ENCODE measurements around the gene SLC5A3. TPM values are rescaled to one million over a fixed set of nuclear protein-coding genes. Genes with fewer than 3 reads are reported as not detected.

Gene SLC5A3
- total and polyA plus RNA-seq, 4 donors = 12.7 to 59.8 (median 32.3) TPM

DNA sequence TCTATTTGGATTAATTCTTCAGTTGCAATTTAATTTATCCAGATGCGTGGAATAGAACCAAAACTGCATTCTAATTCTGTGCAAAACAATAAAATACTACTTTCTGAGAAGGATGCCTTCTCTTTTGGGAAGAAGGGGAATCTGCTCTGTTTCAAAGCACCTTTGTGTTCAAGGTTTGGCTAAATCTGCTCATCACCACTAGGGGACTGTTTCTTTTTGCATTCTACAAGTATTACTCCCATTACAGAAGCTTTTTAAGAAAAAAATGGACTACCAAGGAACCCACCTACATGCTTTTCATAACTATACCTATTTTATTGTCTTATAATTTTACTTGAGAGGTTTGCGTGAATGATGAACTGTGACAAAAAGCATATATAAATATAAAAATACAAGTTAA is 18.2 kb downstream of the SLC5A3 start:
- Histone ChIP-seq H3K27me3 (ENCODE audit: control insufficient read depth, insufficient read depth, low read length) (no peaks in the 10 kb centered on the region), H3K27ac (ENCODE audit: low read depth, low read length) (no peak overlapping the region), H3K9me3 (ENCODE audit: control insufficient read depth, insufficient read depth, low read length) (no peaks in the 10 kb centered on the region), H3K4me1 (ENCODE audit: control insufficient read depth, insufficient read depth, low read length) (no peaks in the 10 kb centered on the region), H3K4me3 (ENCODE audit: low read depth, low read length) (no peak overlapping the region), H3K36me3 (ENCODE audit: control insufficient read depth, insufficient read depth, low read length) (peaks cover 7% of the 10 kb centered on the region)
- peak in 1 of 6 donors; percentile 40 for DNase-seq (ENCODE audit: low read depth in 4 of 6, low spot score in 6 of 6)
- WGBS (ENCODE audit: insufficient coverage) = no CpG with 5 or more reads among the region's 2 CpGs

DNA sequence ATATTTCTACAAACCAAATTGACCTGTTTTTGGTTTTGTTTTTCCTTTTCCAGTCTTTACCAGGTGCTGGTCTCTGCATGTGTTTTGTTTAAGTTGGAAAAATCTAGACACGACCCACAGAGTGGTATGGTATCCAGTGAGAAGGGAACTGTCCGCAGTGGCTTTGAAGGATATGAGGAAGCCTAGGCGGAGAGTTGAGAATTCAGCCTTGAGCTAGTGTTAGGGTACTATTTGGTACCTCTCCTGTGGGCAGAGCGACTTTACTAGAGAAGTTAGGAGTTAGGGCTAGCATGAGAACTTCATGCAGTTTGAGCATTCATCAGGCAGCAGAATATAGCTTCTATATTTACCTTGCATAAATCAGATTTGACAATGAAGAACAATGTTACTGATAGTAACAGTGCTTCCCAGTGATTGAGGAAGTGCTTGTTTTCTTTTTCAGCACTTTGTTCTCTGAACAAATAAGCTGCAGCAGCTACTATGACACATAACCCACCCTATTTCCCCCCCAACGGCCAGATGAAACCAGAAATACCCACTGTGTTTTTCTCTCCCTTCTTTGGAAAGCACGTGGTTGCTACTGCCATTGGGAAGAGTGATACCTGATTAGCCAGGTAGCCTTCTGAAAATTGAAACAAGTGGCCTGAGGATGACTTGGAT is 19.0 kb downstream of the SLC5A3 start:
- H3K9me3 ChIP-seq (ENCODE audit: control insufficient read depth, insufficient read depth, low read length) = no peaks in the 10 kb centered on the region
- no peak overlapping the region for H3K27ac ChIP-seq (ENCODE audit: low read depth, low read length)
- H3K4me1 ChIP-seq (ENCODE audit: control insufficient read depth, insufficient read depth, low read length) = no peaks in the 10 kb centered on the region
- H3K36me3 ChIP-seq (ENCODE audit: control insufficient read depth, insufficient read depth, low read length) = peaks cover 7% of the 10 kb centered on the region
- WGBS (ENCODE audit: insufficient coverage) = 80% methylated on average over 1 of the region's 6 CpGs
- H3K4me3 ChIP-seq (ENCODE audit: low read depth, low read length) = no peak overlapping the region
- no peaks in the 10 kb centered on the region for H3K27me3 ChIP-seq (ENCODE audit: control insufficient read depth, insufficient read depth, low read length)
- no peak for DNase-seq (ENCODE audit: low read depth in 4 of 6, low spot score in 6 of 6)

DNA sequence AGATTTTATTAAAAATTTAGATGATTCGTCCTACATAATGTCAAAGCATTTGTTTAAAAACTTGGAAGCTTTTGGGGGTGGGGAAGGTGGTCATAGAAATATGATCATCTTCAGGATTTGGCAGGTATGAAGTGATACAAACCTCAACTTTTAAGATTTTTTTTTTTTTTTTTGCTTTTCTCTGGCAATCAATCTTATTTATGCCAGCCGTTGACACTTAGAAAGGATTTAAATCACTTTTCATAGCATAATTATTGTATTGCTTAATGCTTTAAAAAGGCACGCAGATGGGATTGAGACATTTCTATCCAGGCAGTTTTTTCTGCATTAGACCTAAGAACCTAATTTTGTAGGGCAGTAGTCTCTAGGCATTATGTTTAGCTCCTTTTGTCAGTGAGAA is 19.7 kb downstream of the SLC5A3 start:
- Histone ChIP-seq H3K27ac (ENCODE audit: low read depth, low read length) (no peak overlapping the region), H3K4me1 (ENCODE audit: control insufficient read depth, insufficient read depth, low read length) (no peaks in the 10 kb centered on the region), H3K4me3 (ENCODE audit: low read depth, low read length) (no peak overlapping the region), H3K27me3 (ENCODE audit: control insufficient read depth, insufficient read depth, low read length) (no peaks in the 10 kb centered on the region), H3K9me3 (ENCODE audit: control insufficient read depth, insufficient read depth, low read length) (no peaks in the 10 kb centered on the region), H3K36me3 (ENCODE audit: control insufficient read depth, insufficient read depth, low read length) (peaks cover 7% of the 10 kb centered on the region)
- WGBS (ENCODE audit: insufficient coverage) = no CpG with 5 or more reads among the region's 3 CpGs
- no peak for DNase-seq (ENCODE audit: low read depth in 4 of 6, low spot score in 6 of 6)

DNA sequence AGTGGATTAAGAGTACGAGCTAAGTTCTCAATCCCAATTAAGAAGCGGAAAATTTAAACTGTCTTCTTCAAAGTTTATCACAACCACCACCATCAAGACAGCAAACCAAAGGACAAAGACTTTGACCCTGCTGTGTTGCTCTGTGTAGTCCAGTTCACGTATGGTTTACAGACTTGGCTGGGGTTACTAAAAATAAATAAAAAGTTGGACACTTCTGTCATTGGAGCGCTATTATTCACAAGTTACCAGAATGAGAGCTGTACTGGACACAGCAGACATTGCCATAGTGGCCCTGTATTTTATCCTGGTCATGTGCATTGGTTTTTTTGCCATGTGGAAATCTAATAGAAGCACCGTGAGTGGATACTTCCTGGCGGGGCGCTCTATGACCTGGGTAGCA is 21.6 kb downstream of the SLC5A3 start:
- Histone ChIP-seq H3K27ac (ENCODE audit: low read depth, low read length) (no peak overlapping the region), H3K27me3 (ENCODE audit: control insufficient read depth, insufficient read depth, low read length) (no peaks in the 10 kb centered on the region), H3K9me3 (ENCODE audit: control insufficient read depth, insufficient read depth, low read length) (no peaks in the 10 kb centered on the region), H3K36me3 (ENCODE audit: control insufficient read depth, insufficient read depth, low read length) (peaks cover 7% of the 10 kb centered on the region), H3K4me3 (ENCODE audit: low read depth, low read length) (no peak overlapping the region), H3K4me1 (ENCODE audit: control insufficient read depth, insufficient read depth, low read length) (no peaks in the 10 kb centered on the region)
- no peak for DNase-seq (ENCODE audit: low read depth in 4 of 6, low spot score in 6 of 6)
- WGBS (ENCODE audit: insufficient coverage) = 97% methylated on average over 5 of the region's 7 CpGs

DNA sequence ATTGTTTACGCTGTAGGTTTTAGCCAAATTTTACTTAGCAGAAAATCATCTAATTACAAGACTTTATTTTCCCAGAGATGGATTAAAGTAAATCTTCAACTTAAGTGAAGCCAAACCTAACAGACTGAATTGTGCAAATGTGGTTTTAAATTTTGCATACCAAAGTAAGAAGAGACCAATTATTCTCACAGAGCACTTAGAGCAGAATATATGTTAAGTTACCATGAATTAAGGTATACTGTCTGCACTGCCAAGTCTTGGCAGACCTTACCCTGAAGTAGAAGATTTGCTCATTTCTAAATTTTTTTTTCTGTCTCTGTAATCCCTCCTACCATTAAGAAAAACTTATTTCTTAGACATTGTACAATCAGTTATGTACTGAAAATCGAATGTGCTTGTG is 24.1 kb downstream of the SLC5A3 start:
- WGBS (ENCODE audit: insufficient coverage) = no CpG with 5 or more reads among the region's 2 CpGs

DNA sequence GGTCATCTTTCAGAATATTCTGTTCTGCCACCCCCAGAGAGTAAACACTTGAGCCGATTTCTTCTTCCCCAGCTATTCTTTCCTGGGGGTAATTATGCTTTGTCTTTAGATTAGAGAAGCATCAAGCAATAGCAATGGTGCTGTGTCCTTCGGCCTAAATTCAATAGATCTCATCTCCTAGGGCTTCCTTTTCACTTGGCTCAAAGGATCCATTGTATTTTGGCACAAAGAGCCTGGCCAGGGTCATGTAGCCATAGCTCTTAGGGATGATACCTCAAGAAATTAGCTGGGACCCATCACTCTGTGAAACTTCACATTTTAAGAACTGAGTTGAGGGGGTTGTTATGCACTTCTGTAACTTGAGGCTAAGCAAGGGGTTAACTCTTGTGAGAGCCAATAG is 27.0 kb downstream of the SLC5A3 start:
- no peak for DNase-seq (ENCODE audit: low read depth in 4 of 6, low spot score in 6 of 6)
- Histone ChIP-seq H3K27ac (ENCODE audit: low read depth, low read length) (no peak overlapping the region), H3K9me3 (ENCODE audit: control insufficient read depth, insufficient read depth, low read length) (no peaks in the 10 kb centered on the region), H3K27me3 (ENCODE audit: control insufficient read depth, insufficient read depth, low read length) (no peaks in the 10 kb centered on the region), H3K4me3 (ENCODE audit: low read depth, low read length) (no peak overlapping the region), H3K4me1 (ENCODE audit: control insufficient read depth, insufficient read depth, low read length) (no peaks in the 10 kb centered on the region), H3K36me3 (ENCODE audit: control insufficient read depth, insufficient read depth, low read length) (peaks cover 7% of the 10 kb centered on the region)
- no CpG with 5 or more reads among the region's 2 CpGs for WGBS (ENCODE audit: insufficient coverage)

More for the DNA sequence above, 24.1 kb downstream of the SLC5A3 start:
- Histone ChIP-seq H3K27ac (ENCODE audit: low read depth, low read length) (no peak overlapping the region), H3K4me3 (ENCODE audit: low read depth, low read length) (no peak overlapping the region), H3K4me1 (ENCODE audit: control insufficient read depth, insufficient read depth, low read length) (no peaks in the 10 kb centered on the region), H3K27me3 (ENCODE audit: control insufficient read depth, insufficient read depth, low read length) (no peaks in the 10 kb centered on the region), H3K36me3 (ENCODE audit: control insufficient read depth, insufficient read depth, low read length) (peaks cover 7% of the 10 kb centered on the region), H3K9me3 (ENCODE audit: control insufficient read depth, insufficient read depth, low read length) (no peaks in the 10 kb centered on the region)
- no peak for DNase-seq (ENCODE audit: low read depth in 4 of 6, low spot score in 6 of 6)

DNA sequence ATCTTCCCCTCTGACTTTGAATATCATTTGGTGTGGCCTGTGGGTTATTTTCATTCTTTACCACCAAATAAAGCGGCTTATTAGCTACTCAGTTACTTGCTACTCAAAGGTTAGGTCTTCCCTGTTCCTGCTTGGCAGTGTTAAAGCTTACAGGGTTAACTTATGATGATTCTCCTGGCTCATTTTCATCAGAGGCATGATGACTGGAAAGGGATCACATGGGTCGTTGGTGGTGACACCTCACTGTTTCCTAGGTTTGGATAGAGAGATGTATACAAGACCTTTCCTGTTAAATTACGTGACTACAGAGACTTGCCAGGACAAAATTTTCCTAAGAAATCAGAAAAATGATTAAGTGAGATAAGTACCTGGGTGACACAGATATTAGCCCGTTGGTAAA is 27.4 kb downstream of the SLC5A3 start:
- Histone ChIP-seq H3K4me3 (ENCODE audit: low read depth, low read length) (no peak overlapping the region), H3K9me3 (ENCODE audit: control insufficient read depth, insufficient read depth, low read length) (no peaks in the 10 kb centered on the region), H3K36me3 (ENCODE audit: control insufficient read depth, insufficient read depth, low read length) (peaks cover 7% of the 10 kb centered on the region), H3K4me1 (ENCODE audit: control insufficient read depth, insufficient read depth, low read length) (no peaks in the 10 kb centered on the region), H3K27ac (ENCODE audit: low read depth, low read length) (no peak overlapping the region), H3K27me3 (ENCODE audit: control insufficient read depth, insufficient read depth, low read length) (no peaks in the 10 kb centered on the region)
- no peak for DNase-seq (ENCODE audit: low read depth in 4 of 6, low spot score in 6 of 6)
- 14% methylated on average over 1 of the region's 4 CpGs for WGBS (ENCODE audit: insufficient coverage)

DNA sequence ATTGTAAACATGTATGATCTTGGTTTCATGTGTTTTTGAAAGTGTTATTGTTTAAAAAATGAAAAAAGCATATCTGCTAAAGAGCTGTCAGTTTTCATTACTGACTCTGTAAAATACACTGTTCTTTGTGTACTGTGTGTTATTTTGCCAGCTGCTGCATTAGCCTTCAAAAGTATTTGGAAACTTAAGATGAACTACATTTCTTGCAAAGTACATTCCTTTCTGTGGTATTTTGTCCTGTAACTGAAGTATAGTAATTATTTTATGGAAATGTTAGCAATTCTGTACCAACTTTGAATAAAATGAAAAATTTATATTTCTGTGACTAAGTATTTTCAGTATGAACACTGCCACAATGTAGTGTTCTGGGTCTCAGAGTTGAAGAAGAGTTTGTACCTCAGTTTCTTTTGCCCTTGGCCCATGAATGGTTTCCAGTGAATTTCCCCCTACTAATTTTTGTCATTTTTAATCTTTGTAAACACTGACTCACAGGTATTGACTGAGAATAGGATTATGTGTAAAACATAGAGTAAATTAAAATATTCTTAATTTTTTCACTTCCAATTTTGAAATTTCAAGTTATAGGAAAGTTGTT is 32.7 kb downstream of the SLC5A3 start:
- H3K27ac ChIP-seq (ENCODE audit: low read depth, low read length) = no peak overlapping the region
- no peaks in the 10 kb centered on the region for H3K9me3 ChIP-seq (ENCODE audit: control insufficient read depth, insufficient read depth, low read length)
- no peak overlapping the region for H3K4me3 ChIP-seq (ENCODE audit: low read depth, low read length)
- no peaks in the 10 kb centered on the region for H3K4me1 ChIP-seq (ENCODE audit: control insufficient read depth, insufficient read depth, low read length)
- no peaks in the 10 kb centered on the region for H3K36me3 ChIP-seq (ENCODE audit: control insufficient read depth, insufficient read depth, low read length)
- no peaks in the 10 kb centered on the region for H3K27me3 ChIP-seq (ENCODE audit: control insufficient read depth, insufficient read depth, low read length)
- no peak for DNase-seq (ENCODE audit: low read depth in 4 of 6, low spot score in 6 of 6)

DNA sequence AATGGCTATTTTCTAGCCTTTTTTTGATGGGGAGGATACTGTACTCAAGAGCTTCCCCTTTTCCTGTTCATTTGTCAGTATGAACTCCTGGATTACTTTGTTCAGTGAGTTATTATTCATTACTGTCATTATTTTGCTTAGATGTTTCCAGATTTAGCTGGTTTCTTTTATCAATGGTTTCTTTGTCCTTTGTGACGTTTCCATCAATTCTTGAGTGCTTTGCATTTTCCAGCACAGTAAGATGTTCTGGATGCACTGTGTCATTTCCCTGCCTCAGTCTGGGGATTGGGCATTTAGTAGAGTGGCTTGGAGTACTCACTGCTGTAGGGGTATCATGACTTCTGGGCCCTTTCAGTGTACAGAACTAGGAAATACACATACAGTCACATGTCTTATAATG is 34.2 kb downstream of the SLC5A3 start:
- no peaks in the 10 kb centered on the region for H3K9me3 ChIP-seq (ENCODE audit: control insufficient read depth, insufficient read depth, low read length)
- no peak overlapping the region for H3K27ac ChIP-seq (ENCODE audit: low read depth, low read length)
- 56% methylated on average over 1 of the region's 1 CpG for WGBS (ENCODE audit: insufficient coverage)
- no peaks in the 10 kb centered on the region for H3K36me3 ChIP-seq (ENCODE audit: control insufficient read depth, insufficient read depth, low read length)
- DNase-seq (ENCODE audit: low read depth in 4 of 6, low spot score in 6 of 6) = no peak
- no peaks in the 10 kb centered on the region for H3K27me3 ChIP-seq (ENCODE audit: control insufficient read depth, insufficient read depth, low read length)
- H3K4me1 ChIP-seq (ENCODE audit: control insufficient read depth, insufficient read depth, low read length) = no peaks in the 10 kb centered on the region
- H3K4me3 ChIP-seq (ENCODE audit: low read depth, low read length) = no peak overlapping the region

DNA sequence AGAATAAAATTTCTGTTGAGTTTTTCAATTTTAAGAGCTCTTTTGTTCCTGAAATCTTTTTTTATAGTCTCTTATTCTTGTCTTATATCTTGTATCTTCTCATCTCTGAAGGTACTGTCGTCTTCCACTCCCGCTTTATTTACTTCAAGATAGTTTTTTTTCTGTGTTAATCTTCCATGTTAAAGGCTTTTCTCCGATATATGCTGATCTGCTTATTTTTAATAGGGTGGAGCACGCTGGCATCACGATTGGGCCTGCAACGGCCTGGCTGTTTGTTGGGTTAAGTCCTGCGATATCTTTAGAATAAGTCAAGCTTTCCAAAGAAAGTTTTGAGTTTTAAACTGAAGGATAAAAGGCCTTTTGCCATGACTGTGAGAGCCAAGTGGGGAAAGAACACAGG is 35.7 kb downstream of the SLC5A3 start:
- H3K4me1 ChIP-seq (ENCODE audit: control insufficient read depth, insufficient read depth, low read length) = no peaks in the 10 kb centered on the region
- DNase-seq (ENCODE audit: low read depth in 4 of 6, low spot score in 6 of 6) = no peak
- no peak overlapping the region for H3K4me3 ChIP-seq (ENCODE audit: low read depth, low read length)
- no peaks in the 10 kb centered on the region for H3K27me3 ChIP-seq (ENCODE audit: control insufficient read depth, insufficient read depth, low read length)
- 94% methylated on average over 4 of the region's 7 CpGs for WGBS (ENCODE audit: insufficient coverage)
- H3K9me3 ChIP-seq (ENCODE audit: control insufficient read depth, insufficient read depth, low read length) = no peaks in the 10 kb centered on the region
- no peak overlapping the region for H3K27ac ChIP-seq (ENCODE audit: low read depth, low read length)
- no peaks in the 10 kb centered on the region for H3K36me3 ChIP-seq (ENCODE audit: control insufficient read depth, insufficient read depth, low read length)

All from spinal cord (tissue), 10 donors.